BE2C (cell line): ENCODE data around the gene UBTD1.

Source experiments
- DNase-seq: peaks from one replicate; pipeline ENCODE4 v3.0.0-alpha.2; 2020
- H3K27me3 ChIP-seq: fragments of 250-450 bp; sonication (Bioruptor Pico); 2 replicates; pipeline ENCODE4 v1.5.1; 2020; ENCODE audit warnings: mild to moderate bottlenecking
- H3K36me3 ChIP-seq: fragments of 250-450 bp; sonication (Bioruptor Pico); 2 replicates; pipeline ENCODE4 v1.5.1; 2020; ENCODE audit warnings: mild to moderate bottlenecking
- H3K4me1 ChIP-seq: fragments of 250-450 bp; sonication (Bioruptor Pico); 2 replicates; pipeline ENCODE4 v1.5.1; 2020
- H3K4me3 ChIP-seq: 2 replicates; pipeline ENCODE4 v1.5.1; 2011; ENCODE audit warnings: low read depth, low read length
- H3K9me3 ChIP-seq: fragments of 250-450 bp; sonication (Bioruptor Pico); 2 replicates; pipeline ENCODE4 v1.5.1; 2020
- CTCF ChIP-seq: IDR thresholded peaks from 2 replicates; pipeline ENCODE4 v1.5.1; 2012; ENCODE audit warnings: mild to moderate bottlenecking, low read depth, low read length

The UBTD1 gene

GRCh38 chr10:97542169-97543024 is 43.7 kb downstream of the UBTD1 start:
- DNase-seq: peak; percentile 51

GRCh38 chr10:97543025-97543546 is 44.4 kb downstream of the UBTD1 start:
- DNase-seq: peak; percentile 66

More at GRCh38 chr10:97542169-97543024, 43.7 kb downstream of the UBTD1 start:
- Histone ChIP-seq H3K9me3 (no peaks in the 10 kb centered on the region), H3K27me3 (no peaks in the 10 kb centered on the region), H3K4me1 (peaks cover 23% of the 10 kb centered on the region), H3K36me3 (no peaks in the 10 kb centered on the region), H3K4me3 (no peak overlapping the region)
- TF ChIP-seq CTCF: no peak

GRCh38 chr10:97546456-97547270 is 47.9 kb downstream of the UBTD1 start:
- DNase-seq: no peak
- no peak overlapping the region for H3K4me3 ChIP-seq
- H3K4me1 ChIP-seq: peaks cover 24% of the 10 kb centered on the region
- no peaks in the 10 kb centered on the region for H3K27me3 ChIP-seq
- H3K36me3 ChIP-seq: no peaks in the 10 kb centered on the region
- H3K9me3 ChIP-seq: no peaks in the 10 kb centered on the region
- TF ChIP-seq CTCF: no peak

More at GRCh38 chr10:97543025-97543546, 44.4 kb downstream of the UBTD1 start:
- H3K4me3 ChIP-seq: no peak overlapping the region
- H3K9me3 ChIP-seq: no peaks in the 10 kb centered on the region
- no peak for TF ChIP-seq CTCF
- no peaks in the 10 kb centered on the region for H3K36me3 ChIP-seq
- H3K27me3 ChIP-seq: no peaks in the 10 kb centered on the region
- peaks cover 23% of the 10 kb centered on the region for H3K4me1 ChIP-seq

- H3K9me3 ChIP-seq: no peaks in the 10 kb centered on the region
- no peak overlapping the region for H3K4me3 ChIP-seq
- no peaks in the 10 kb centered on the region for H3K36me3 ChIP-seq
- no peak for DNase-seq
- no peak for TF ChIP-seq CTCF
- H3K4me1 ChIP-seq: peaks cover 20% of the 10 kb centered on the region
- no peaks in the 10 kb centered on the region for H3K27me3 ChIP-seq
Measured at GRCh38 chr10:97547271-97547600, 48.5 kb downstream of the UBTD1 start.

GRCh38 chr10:97547962-97548361 is 49.2 kb downstream of the UBTD1 start:
- TF ChIP-seq CTCF: no peak
- H3K4me1 ChIP-seq: peaks cover 12% of the 10 kb centered on the region
- no peak for DNase-seq
- no peaks in the 10 kb centered on the region for H3K9me3 ChIP-seq
- H3K4me3 ChIP-seq: no peak overlapping the region
- no peaks in the 10 kb centered on the region for H3K27me3 ChIP-seq
- H3K36me3 ChIP-seq: no peaks in the 10 kb centered on the region
